ENCODE data around the gene UBL4A. TPM values are rescaled to one million over a fixed set of nuclear protein-coding genes. Genes with fewer than 3 reads are reported as not detected.
A peak's percentile ranks its signal among the peaks of the same experiment; 100 is the strongest.

UBL4A gene
- total and polyA plus RNA-seq, 9 of the 15 experiments (the other 6 are each of a cell fraction or from before 2014, with no cell fraction given) = 15.2 to 140 (median 100) TPM

DNA sequence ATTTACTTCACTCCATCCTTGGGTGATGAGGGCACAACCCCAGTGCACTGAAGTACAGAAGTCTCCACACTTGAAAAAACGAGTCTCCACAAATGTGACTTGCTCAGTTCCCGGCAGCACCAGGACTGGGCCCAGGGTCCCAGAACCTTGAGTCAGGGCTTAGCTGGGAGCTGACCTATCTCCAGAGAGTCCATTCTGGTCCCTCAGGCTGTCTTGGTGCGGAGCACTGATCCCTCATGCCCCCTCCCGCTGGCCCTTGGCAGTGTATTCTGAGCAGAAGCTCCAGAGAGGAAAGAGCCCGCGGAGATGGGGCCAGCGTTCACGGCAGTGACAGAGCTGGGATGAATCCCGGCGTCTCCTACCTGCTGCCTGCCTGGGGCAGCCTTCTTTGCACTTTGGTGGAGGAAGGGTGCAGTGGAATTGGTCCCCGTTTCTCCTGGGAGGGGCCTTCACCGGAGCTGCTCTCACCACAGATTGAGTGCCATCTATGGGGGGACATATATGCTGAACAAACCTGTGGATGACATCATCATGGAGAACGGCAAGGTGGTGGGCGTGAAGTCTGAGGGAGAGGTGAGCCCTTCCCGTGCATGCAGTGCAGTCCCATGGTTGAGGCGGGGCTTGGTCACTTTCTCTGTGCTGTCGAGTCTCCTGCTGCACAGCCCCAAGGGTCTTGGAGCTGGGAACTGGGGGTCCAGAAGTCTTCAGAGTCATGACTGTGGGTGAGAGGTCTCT lies 45.6 kb downstream of the UBL4A start:
- H2AFZ ChIP-seq (ENCODE audit: low read depth, low read length) = no peak overlapping the region
- BruUV-seq (replicated peaks) = no TSS peak
- H3K9ac ChIP-seq (ENCODE audit: insufficient read depth in 1 of 2, low read depth in 2 of 2, low read length in 2 of 2) = no peak overlapping the region
- DNase-seq (ENCODE audit: extremely low read depth in 1 of 4, low spot score in 3 of 4) = no peak
- H3K27me3 ChIP-seq (ENCODE audit: control insufficient read depth in 2 of 2, insufficient read depth in 2 of 2, low read length in 2 of 2) = no peaks in the 10 kb centered on the region
- peaks cover 11 to 53% of the 10 kb centered on the region in 2 experiments; a peak in 4 of 5 replicates for H3K4me1 ChIP-seq (replicated peaks in 1 of 2; ENCODE audit: control insufficient read depth in 2 of 2, insufficient read depth in 2 of 2, low read length in 2 of 2)
- TF ChIP-seq, protein P1, sequence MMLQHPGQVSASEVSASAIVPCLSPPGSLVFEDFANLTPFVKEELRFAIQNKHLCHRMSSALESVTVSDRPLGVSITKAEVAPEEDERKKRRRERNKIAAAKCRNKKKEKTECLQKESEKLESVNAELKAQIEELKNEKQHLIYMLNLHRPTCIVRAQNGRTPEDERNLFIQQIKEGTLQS (IDR thresholded peaks at IDR 0.05) = peak; percentile 46; the same call in 1 of the 2 replicates
- TF ChIP-seq, protein P1 (CRISPR knock-in tag; conservative IDR thresholded peaks at IDR 0.05) = no peak
- no peak for TF ChIP-seq GABPA (tag; conservative IDR thresholded peaks at IDR 0.05; ENCODE audit: low read depth)
- ATAC-seq = no peak
- H3K4me2 ChIP-seq (ENCODE audit: insufficient read depth, low read length) = no peak overlapping the region
- 85% methylated on average over 9 of the region's 17 CpGs for WGBS (ENCODE audit: insufficient coverage, low coverage, missing lambda C conversion rate)
- peaks cover 39% of the 10 kb centered on the region for H3K79me2 ChIP-seq (ENCODE audit: control insufficient read depth, insufficient read depth, low read length)
- H3K9me3 ChIP-seq (replicated peaks; ENCODE audit: control insufficient read depth, insufficient read depth, low read depth, low read length) = no peaks in the 10 kb centered on the region
- peaks cover 51% of the 10 kb centered on the region; the same call in 2 of the 3 replicates for H3K36me3 ChIP-seq (ENCODE audit: control insufficient read depth, insufficient read depth, low read length)
- FAIRE-seq = no peak
- in situ Hi-C loops (cut with MboI) = no loop called here
- no peak overlapping the region for H3K27ac ChIP-seq (ENCODE audit: extremely low read depth, low read depth, low read length)
- POLR2A ChIA-PET = interaction anchor here (0.6 to 1.6 kb wide), 3 partner anchors 12 to 706 kb away, joined by 3 to 5 read pairs (median 4); no protein-coding TSS in a partner anchor
- no peak overlapping the region for H3K4me3 ChIP-seq
- intact Hi-C loops (cut with micrococcal nuclease) = no loop called here
- CTCF ChIA-PET (ENCODE audit: low intra/inter-chr PET ratio) = no interaction called here
- peaks cover 3% of the 10 kb centered on the region for H3K9me1 ChIP-seq (ENCODE audit: control insufficient read depth, insufficient read depth, low read length)
- peaks cover 5% of the 10 kb centered on the region; the same call in 1 of the 2 replicates for H4K20me1 ChIP-seq (replicated peaks; ENCODE audit: control insufficient read depth, insufficient read depth, low read length)
